ENCODE results near the gene BUD31.

- no peak for TF ChIP-seq POLR2A (IDR thresholded peaks at IDR 0.05)
- TF ChIP-seq CTCF (IDR thresholded peaks at IDR 0.05 in 4 of 5, conservative IDR thresholded peaks at IDR 0.05 in 1 of 5) = no peak
Observed at GRCh38 chr7:99437946-99438572, 29.3 kb downstream of the BUD31 start.
